GM15510 (cell line): ENCODE data around the gene FOCAD.

Experiments
- POLR2A ChIP-seq: IDR thresholded peaks from 3 replicates; pipeline ENCODE4 v1.6.1; 2011; ENCODE audit warnings: borderline replicate concordance; ENCODE audit not compliant: insufficient read length; ENCODE audit errors: extremely low read depth

FOCAD gene

GRCh38 chr9:20702570-20702969 is 18.5 kb downstream of the FOCAD start:
- no peak for TF ChIP-seq POLR2A

- TF ChIP-seq POLR2A: no peak
Observed at GRCh38 chr9:20703146-20703545, 19.1 kb downstream of the FOCAD start.

GRCh38 chr9:20707708-20708107 is 23.6 kb downstream of the FOCAD start:
- TF ChIP-seq POLR2A: no peak

GRCh38 chr9:20713172-20713571 is 29.1 kb downstream of the FOCAD start:
- no peak for TF ChIP-seq POLR2A

- TF ChIP-seq POLR2A: no peak
Observed at GRCh38 chr9:20714442-20715415, 30.7 kb downstream of the FOCAD start.

GRCh38 chr9:20722221-20722620 is 38.2 kb downstream of the FOCAD start:
- no peak for TF ChIP-seq POLR2A

- no peak for TF ChIP-seq POLR2A
Observed at GRCh38 chr9:20725675-20726074, 41.6 kb downstream of the FOCAD start.

GRCh38 chr9:20726144-20726543 is 42.1 kb downstream of the FOCAD start:
- no peak for TF ChIP-seq POLR2A

- TF ChIP-seq POLR2A: no peak
Observed at GRCh38 chr9:20728493-20729220, 44.6 kb downstream of the FOCAD start.

GRCh38 chr9:20729523-20729922 is 45.5 kb downstream of the FOCAD start:
- TF ChIP-seq POLR2A: no peak

GRCh38 chr9:20732118-20732517 is 48.1 kb downstream of the FOCAD start:
- TF ChIP-seq POLR2A: no peak

- no peak for TF ChIP-seq POLR2A
Observed at GRCh38 chr9:20734275-20734674, 50.2 kb downstream of the FOCAD start.

GRCh38 chr9:20740304-20740703 is 56.2 kb downstream of the FOCAD start:
- no peak for TF ChIP-seq POLR2A

- TF ChIP-seq POLR2A: no peak
Observed at GRCh38 chr9:20740929-20741582, 57.0 kb downstream of the FOCAD start.

GRCh38 chr9:20742833-20743232 is 58.8 kb downstream of the FOCAD start:
- TF ChIP-seq POLR2A: no peak
